Measurements from ENCODE around the gene ESYT1.

DNA sequence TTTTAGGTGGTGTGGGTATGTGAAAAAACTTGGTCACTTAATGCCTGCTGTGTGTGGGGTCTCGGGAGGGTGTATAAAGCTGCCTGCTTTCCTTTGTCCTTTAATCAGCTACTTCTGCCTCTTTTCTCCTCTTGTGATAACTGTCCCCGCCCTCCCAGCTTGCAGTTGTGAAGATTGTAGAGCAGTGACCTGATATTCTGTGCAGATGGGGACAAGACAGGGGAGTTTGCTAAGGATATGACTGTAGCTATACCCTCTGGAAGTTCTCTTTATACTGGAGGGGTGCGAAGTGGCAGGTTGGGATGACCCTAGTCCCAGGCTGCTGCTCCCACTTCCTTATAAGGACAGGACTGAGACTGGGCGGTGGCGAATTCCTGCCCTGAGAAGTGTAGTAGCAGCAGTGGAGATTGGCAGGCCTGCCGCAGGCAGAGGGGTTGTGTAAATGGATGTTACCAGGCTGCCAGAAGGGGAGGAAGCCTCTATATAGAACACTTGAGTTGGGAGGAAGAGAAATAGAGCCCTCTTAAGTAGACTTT lies 30.9 kb downstream of the ESYT1 start:
- TF ChIP-seq, protein P1, sequence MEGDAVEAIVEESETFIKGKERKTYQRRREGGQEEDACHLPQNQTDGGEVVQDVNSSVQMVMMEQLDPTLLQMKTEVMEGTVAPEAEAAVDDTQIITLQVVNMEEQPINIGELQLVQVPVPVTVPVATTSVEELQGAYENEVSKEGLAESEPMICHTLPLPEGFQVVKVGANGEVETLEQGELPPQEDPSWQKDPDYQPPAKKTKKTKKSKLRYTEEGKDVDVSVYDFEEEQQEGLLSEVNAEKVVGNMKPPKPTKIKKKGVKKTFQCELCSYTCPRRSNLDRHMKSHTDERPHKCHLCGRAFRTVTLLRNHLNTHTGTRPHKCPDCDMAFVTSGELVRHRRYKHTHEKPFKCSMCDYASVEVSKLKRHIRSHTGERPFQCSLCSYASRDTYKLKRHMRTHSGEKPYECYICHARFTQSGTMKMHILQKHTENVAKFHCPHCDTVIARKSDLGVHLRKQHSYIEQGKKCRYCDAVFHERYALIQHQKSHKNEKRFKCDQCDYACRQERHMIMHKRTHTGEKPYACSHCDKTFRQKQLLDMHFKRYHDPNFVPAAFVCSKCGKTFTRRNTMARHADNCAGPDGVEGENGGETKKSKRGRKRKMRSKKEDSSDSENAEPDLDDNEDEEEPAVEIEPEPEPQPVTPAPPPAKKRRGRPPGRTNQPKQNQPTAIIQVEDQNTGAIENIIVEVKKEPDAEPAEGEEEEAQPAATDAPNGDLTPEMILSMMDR (IDR thresholded peaks at IDR 0.05; ENCODE audit: extremely low read depth in 1 of 2, insufficient read depth in 1 of 2, low read depth in 1 of 2, low read length in 2 of 2) = no peak
- no peak for TF ChIP-seq POLR2A (IDR thresholded peaks at IDR 0.05; ENCODE audit: low read depth, low read length)
- TF ChIP-seq GATA2 (IDR thresholded peaks at IDR 0.05; ENCODE audit: insufficient read depth, insufficient read length, low read depth, low read length) = no peak
